ENCODE measurements around the gene CSN2.

Gene CSN2

DNA sequence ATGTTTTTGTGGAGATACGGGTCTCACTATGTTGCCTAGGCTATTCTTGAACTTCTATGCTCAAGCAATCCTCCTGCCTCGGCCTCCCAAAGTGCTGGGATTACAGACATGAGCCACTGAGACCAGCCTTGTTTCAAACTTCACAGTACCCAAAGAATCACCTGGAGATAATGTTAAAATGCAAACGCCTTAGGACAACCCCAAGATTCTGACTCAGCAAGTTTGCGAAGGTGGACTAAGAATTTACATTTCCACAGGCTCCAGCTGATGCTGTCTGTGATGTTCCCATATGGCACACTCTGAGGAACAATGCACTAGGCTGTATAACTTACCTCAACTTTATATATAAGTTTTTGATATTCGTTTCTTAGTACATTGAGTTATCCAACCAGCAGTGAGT lies 29.3 kb upstream of the CSN2 start:
- Histone ChIP-seq H3K36me3 (ENCODE audit: control insufficient read depth, insufficient read depth, low read length) (no peaks in the 10 kb centered on the region), H3K27me3 (replicated peaks; ENCODE audit: control insufficient read depth, insufficient read depth, low read length) (no peaks in the 10 kb centered on the region), H3K4me3 (replicated peaks; ENCODE audit: low read depth, low read length) (no peak overlapping the region)
- TF ChIP-seq, protein P1, sequence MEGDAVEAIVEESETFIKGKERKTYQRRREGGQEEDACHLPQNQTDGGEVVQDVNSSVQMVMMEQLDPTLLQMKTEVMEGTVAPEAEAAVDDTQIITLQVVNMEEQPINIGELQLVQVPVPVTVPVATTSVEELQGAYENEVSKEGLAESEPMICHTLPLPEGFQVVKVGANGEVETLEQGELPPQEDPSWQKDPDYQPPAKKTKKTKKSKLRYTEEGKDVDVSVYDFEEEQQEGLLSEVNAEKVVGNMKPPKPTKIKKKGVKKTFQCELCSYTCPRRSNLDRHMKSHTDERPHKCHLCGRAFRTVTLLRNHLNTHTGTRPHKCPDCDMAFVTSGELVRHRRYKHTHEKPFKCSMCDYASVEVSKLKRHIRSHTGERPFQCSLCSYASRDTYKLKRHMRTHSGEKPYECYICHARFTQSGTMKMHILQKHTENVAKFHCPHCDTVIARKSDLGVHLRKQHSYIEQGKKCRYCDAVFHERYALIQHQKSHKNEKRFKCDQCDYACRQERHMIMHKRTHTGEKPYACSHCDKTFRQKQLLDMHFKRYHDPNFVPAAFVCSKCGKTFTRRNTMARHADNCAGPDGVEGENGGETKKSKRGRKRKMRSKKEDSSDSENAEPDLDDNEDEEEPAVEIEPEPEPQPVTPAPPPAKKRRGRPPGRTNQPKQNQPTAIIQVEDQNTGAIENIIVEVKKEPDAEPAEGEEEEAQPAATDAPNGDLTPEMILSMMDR (IDR thresholded peaks at IDR 0.05; ENCODE audit: insufficient read depth, low read length, poor library complexity, severe bottlenecking): no peak
- DNase-seq (ENCODE audit: extremely low read depth, insufficient read length): no peak

DNA sequence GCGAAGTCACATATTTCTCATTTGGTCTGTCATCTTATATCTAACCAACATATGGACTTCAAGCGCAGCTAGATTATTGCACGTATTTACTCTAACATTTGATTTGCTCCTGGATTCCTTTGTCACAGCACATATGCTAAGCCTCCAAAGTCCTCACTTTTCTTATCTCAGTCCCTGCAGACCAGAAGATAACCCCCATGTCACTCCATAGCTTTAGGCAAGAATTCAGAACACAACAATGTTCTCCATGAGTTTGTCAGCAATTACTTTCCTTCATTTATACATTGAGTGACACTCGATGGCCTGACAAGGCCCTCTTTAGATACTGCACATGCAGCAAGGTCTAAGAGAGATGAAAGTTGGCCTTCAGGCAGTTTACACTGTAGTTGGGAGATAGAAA lies 25.5 kb upstream of the CSN2 start:
- TF ChIP-seq, protein P1 (IDR thresholded peaks at IDR 0.05; ENCODE audit: insufficient read depth, low read length, poor library complexity, severe bottlenecking): no peak
- H3K36me3 ChIP-seq (ENCODE audit: control insufficient read depth, insufficient read depth, low read length): no peaks in the 10 kb centered on the region
- no peak overlapping the region for H3K4me3 ChIP-seq (replicated peaks; ENCODE audit: low read depth, low read length)
- no peaks in the 10 kb centered on the region for H3K27me3 ChIP-seq (replicated peaks; ENCODE audit: control insufficient read depth, insufficient read depth, low read length)
- DNase-seq (ENCODE audit: extremely low read depth, insufficient read length): no peak

DNA sequence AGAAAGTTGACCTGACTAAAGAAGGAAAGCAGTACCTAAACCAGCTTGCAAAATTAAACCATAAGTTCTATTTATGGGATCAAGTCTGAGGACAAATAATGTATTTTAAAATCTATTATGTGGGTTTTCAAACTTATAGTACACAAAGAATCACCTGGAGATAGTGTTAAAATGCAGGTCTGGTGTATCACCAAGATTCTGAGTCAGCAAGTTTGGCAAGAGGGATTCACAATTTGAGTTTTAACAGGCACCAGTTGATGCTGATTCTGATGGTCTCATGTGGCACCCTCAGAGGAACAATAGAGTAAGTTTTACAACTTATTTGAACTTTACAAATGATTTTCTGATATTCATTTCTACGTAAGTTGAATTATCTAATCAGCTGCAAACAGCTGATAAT lies 21.1 kb upstream of the CSN2 start:
- Histone ChIP-seq H3K36me3 (ENCODE audit: control insufficient read depth, insufficient read depth, low read length) (no peaks in the 10 kb centered on the region), H3K27me3 (replicated peaks; ENCODE audit: control insufficient read depth, insufficient read depth, low read length) (no peaks in the 10 kb centered on the region), H3K4me3 (replicated peaks; ENCODE audit: low read depth, low read length) (no peak overlapping the region)
- no peak for DNase-seq (ENCODE audit: extremely low read depth, insufficient read length)
- TF ChIP-seq, protein P1 (IDR thresholded peaks at IDR 0.05; ENCODE audit: insufficient read depth, low read length, poor library complexity, severe bottlenecking): no peak

DNA sequence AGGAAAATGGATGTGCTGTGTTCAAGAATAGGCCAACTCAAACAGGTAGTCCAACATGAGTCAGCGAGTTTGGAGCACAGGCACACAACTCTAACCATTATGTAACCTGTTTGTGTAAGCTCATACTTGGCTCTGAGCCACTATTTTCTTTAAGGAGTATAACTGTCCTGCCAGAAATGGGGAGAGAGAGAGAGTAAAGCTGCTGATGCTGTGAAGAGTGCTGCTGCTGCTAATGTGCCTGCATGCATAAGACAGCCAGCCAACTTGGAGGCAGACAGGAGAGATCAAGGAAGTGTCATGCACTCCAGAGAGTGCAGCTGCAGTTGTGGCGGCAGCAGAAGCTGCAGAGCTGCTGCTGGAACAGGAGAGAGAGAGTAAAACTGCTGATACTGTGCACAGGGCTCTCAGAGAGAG lies 18.5 kb upstream of the CSN2 start:
- DNase-seq (ENCODE audit: extremely low read depth, insufficient read length): peak; percentile 22
- Histone ChIP-seq H3K27me3 (replicated peaks; ENCODE audit: control insufficient read depth, insufficient read depth, low read length) (no peaks in the 10 kb centered on the region), H3K36me3 (ENCODE audit: control insufficient read depth, insufficient read depth, low read length) (no peaks in the 10 kb centered on the region), H3K4me3 (replicated peaks; ENCODE audit: low read depth, low read length) (no peak overlapping the region)
- TF ChIP-seq, protein P1 (IDR thresholded peaks at IDR 0.05; ENCODE audit: insufficient read depth, low read length, poor library complexity, severe bottlenecking): no peak

DNA sequence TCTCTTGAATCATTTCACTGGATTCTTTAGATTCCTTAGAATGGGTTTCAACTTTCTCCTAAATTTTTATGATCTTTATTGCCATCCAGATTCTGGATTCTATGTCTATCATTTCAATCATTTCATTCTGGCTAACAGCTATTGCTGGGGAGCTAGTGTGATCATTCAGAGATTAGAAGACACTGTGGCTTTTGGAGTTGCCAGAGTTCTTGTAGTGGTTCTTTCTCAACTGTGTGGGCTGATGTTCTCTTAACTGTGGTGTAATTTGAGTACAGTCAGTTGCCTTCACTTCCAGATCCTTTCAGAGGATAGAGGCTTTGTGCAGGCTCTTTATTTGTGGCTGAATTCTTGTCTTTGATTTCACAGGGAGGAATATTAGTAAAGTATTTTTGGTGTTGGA lies 12.1 kb upstream of the CSN2 start:
- no peaks in the 10 kb centered on the region for H3K27me3 ChIP-seq (replicated peaks; ENCODE audit: control insufficient read depth, insufficient read depth, low read length)
- no peak overlapping the region for H3K4me3 ChIP-seq (replicated peaks; ENCODE audit: low read depth, low read length)
- no peaks in the 10 kb centered on the region for H3K36me3 ChIP-seq (ENCODE audit: control insufficient read depth, insufficient read depth, low read length)
- no peak for DNase-seq (ENCODE audit: extremely low read depth, insufficient read length)
- TF ChIP-seq, protein P1 (IDR thresholded peaks at IDR 0.05; ENCODE audit: insufficient read depth, low read length, poor library complexity, severe bottlenecking): no peak

DNA sequence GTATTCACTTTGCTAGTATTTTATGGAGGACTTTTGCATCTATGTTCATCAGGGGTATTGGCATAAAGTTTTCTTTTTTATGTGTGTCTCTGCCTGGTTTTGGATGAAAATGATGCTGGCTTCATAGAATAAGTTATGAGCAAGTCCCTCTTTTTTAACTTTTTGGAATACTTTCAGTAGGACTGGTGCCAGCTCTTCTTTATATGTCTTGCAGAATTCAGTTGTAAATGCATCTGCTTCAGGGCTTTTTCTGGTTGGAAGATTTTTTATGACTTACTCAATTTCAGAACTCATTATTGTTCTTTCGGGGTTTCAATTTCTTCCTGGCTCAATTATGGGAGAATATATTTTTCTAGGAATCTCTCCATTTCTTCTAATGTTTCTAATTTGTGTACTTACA lies 9.1 kb upstream of the CSN2 start:
- TF ChIP-seq, protein P1 (IDR thresholded peaks at IDR 0.05; ENCODE audit: insufficient read depth, low read length, poor library complexity, severe bottlenecking): no peak
- DNase-seq (ENCODE audit: extremely low read depth, insufficient read length): no peak

More for the DNA sequence above, 9.1 kb upstream of the CSN2 start:
- Histone ChIP-seq H3K27me3 (replicated peaks; ENCODE audit: control insufficient read depth, insufficient read depth, low read length) (no peaks in the 10 kb centered on the region), H3K4me3 (replicated peaks; ENCODE audit: low read depth, low read length) (no peak overlapping the region), H3K36me3 (ENCODE audit: control insufficient read depth, insufficient read depth, low read length) (no peaks in the 10 kb centered on the region)
